Pancreas (tissue), 10 donors: Measurements from ENCODE around the gene ALDH1A1. TPM values are rescaled to one million over a fixed set of nuclear protein-coding genes. Genes with fewer than 3 reads are reported as not detected.

Experiments
- ATAC-seq, 4 donors: fragments of 200-7000 bp; cut with Tn5 transposase; one replicate each; pipeline versions ENCODE4 v1.8.0 to v1.9.1; 2020; ENCODE audit warnings: mild to moderate bottlenecking in 4 of 4, moderate library complexity in 4 of 4
- DNase-seq, 6 donors: peaks; one replicate each; pipeline ENCODE4 v3.0.0-alpha.2; 2020
- FAIRE-seq: peaks from 2 replicates; lab custom pipeline; 2012; peaks lifted over from hg19 to GRCh38; lab: Jason Lieb, UNC
- H3K27ac ChIP-seq, 4 donors: fragments of 200-600 bp; sonication (generic); 1 replicate in 3 of 4; 2 replicates in 1 of 4; pipeline versions ENCODE4 v1.5.0 to v1.8.0; 2020
- H3K27me3 ChIP-seq, 4 donors: fragments of 200-600 bp; one replicate each; pipeline ENCODE4 v1.8.0; 2021
- H3K36me3 ChIP-seq, 3 donors: fragments of 200-600 bp; sonication (generic) in 1 of 3; one replicate each; pipeline versions ENCODE4 v1.5.0 to v1.8.0; 2020 to 2021
- H3K4me1 ChIP-seq, 3 donors: fragments of 200-600 bp; one replicate each; pipeline ENCODE4 v1.8.0; 2021
- H3K4me3 ChIP-seq, 4 donors: fragments of 200-600 bp; sonication (generic) in 2 of 4; one replicate each; pipeline versions ENCODE4 v1.5.0 to v1.8.0; 2020 to 2021
- H3K9me3 ChIP-seq, 4 donors: fragments of 200-600 bp; one replicate each; pipeline ENCODE4 v1.8.0; 2021
- CTCF ChIP-seq, 4 donors: fragments of 200-600 bp; sonication (generic) in 3 of 4; IDR thresholded peaks; one replicate each; pipeline versions ENCODE4 v1.5.0 to v1.8.0; 2021; ENCODE audit warnings: antibody characterized with exemption in 4 of 4
- WGBS, 2 donors: extraction: QIAGEN DNeasy Blood & Tissue Kit; methylation state at CpG; one replicate each; pipeline ENCODE4 v1.1.7; 2013; 5-methylcytosine and 5-hydroxymethylcytosine counted together
- intact Hi-C, 3 donors: fragments of 100-400 bp; cut with DNase I; formaldehyde crosslinking; loops; one replicate each; pipeline versions ENCODE4 v1.11.1 to v1.14.2; 2022
- polyA plus RNA-seq, 2 donors: library from polyadenylated mRNA; stranded (reverse); fragments of 200-250 nt; gene quantifications; one replicate each; pipeline ENCODE4 v1.2.3, GENCODE V29; 2013
- total RNA-seq, 6 donors: library from RNA; stranded (reverse); fragmentation: NEBNext Ultra II Directional in 4 of 6; extraction: Animal tissue kit (Norgen Biotek cat#: 25700) in 4 of 6; gene quantifications; one replicate each; pipeline versions ENCODE4 v1.2.1 to v1.2.4, GENCODE V29; 2021 to 2023
- donor health status: healthy with polysubstance abuse.
- donor health status: DM: no; HTN: no; CAD: no; lungs with moderate emphysema.
- donor health status: DM: no; HTN: no; CAD: no.
- donor health status: control.
- donor health status: control.
- donor health status: Bipolar disorder and iron deficiency.
- donor health status: DM: yes; HTN: yes; CAD: no.
- donor health status: DM: no; HTN: no; CAD: no.
- donor health status: DM: no; HTN: no; CAD: no.
- donor health status: DM: yes; HTN: yes; CAD: no.

ALDH1A1 gene
- total and polyA plus RNA-seq, 8 donors: 141 to 275 (median 176) TPM

- DNase-seq (no peak), ATAC-seq (peak in 1 of 4 donors; percentile 13), FAIRE-seq (no peak)
- TF ChIP-seq CTCF (IDR thresholded peaks at IDR 0.05): no peak
- Histone ChIP-seq H3K27me3 (no peaks in the 10 kb centered on the region), H3K4me1 (peaks cover 12 to 25% (median 17%) of the 10 kb centered on the region in 3 donors), H3K4me3 (no peak overlapping the region), H3K36me3 (no peaks in the 10 kb centered on the region), H3K9me3 (no peaks in the 10 kb centered on the region), H3K27ac (peak overlapping the region in 3 of 4 donors; percentile 4 to 75 (median 68))
- intact Hi-C loops: no loop called here
Measured at GRCh38 chr9:72996684-72997314, 43.9 kb upstream of the ALDH1A1 start.

- Histone ChIP-seq H3K36me3 (no peaks in the 10 kb centered on the region), H3K27me3 (no peaks in the 10 kb centered on the region), H3K9me3 (no peaks in the 10 kb centered on the region), H3K4me3 (no peak overlapping the region), H3K4me1 (peaks cover 12 to 25% (median 17%) of the 10 kb centered on the region in 3 donors), H3K27ac (peak overlapping the region in 1 of 4 donors; percentile 48)
- FAIRE-seq (no peak), ATAC-seq (no peak), DNase-seq (no peak)
- 85 to 86% methylated on average over 2 of the region's 2 CpGs for WGBS, 2 donors
- no peak for TF ChIP-seq CTCF (IDR thresholded peaks at IDR 0.05)
- intact Hi-C loops: no loop called here
Measured at GRCh38 chr9:72996114-72996513, 43.3 kb upstream of the ALDH1A1 start.

- Histone ChIP-seq H3K4me1 (peaks cover 12 to 25% (median 17%) of the 10 kb centered on the region in 3 donors), H3K27me3 (no peaks in the 10 kb centered on the region), H3K9me3 (no peaks in the 10 kb centered on the region), H3K36me3 (no peaks in the 10 kb centered on the region), H3K27ac (peak overlapping the region in 2 of 4 donors; percentile 48 to 51), H3K4me3 (no peak overlapping the region)
- intact Hi-C loops: no loop called here
- ATAC-seq (peak in 3 of 4 donors; percentile 31 to 66 (median 47)), DNase-seq (no peak), FAIRE-seq (peak; percentile 51)
- no peak for TF ChIP-seq CTCF (IDR thresholded peaks at IDR 0.05)
- 50% methylated on average over 5 of the region's 5 CpGs for WGBS, 2 donors
Measured at GRCh38 chr9:72995131-72996024, 42.5 kb upstream of the ALDH1A1 start.

- no peak for DNase-seq
- Histone ChIP-seq H3K4me3 (no peak overlapping the region), H3K4me1 (peaks cover 10 to 23% (median 12%) of the 10 kb centered on the region in 3 donors), H3K36me3 (no peaks in the 10 kb centered on the region), H3K27ac (no peak overlapping the region), H3K9me3 (no peaks in the 10 kb centered on the region), H3K27me3 (no peaks in the 10 kb centered on the region)
- intact Hi-C loops: no loop called here
- WGBS, 2 donors: 97 to 99% methylated on average over 2 of the region's 2 CpGs
- no peak for ATAC-seq
- no peak for FAIRE-seq
- TF ChIP-seq CTCF (IDR thresholded peaks at IDR 0.05): no peak
Measured at GRCh38 chr9:72991772-72992171, 38.9 kb upstream of the ALDH1A1 start.
